Esophagus (tissue), 2 donors: ENCODE results near the gene WDR45B. TPM values are rescaled to one million over a fixed set of nuclear protein-coding genes. Genes with fewer than 3 reads are reported as not detected.

Experiments
- H3K27ac ChIP-seq, 2 donors: one replicate each; pipeline ENCODE4 v1.5.1; 2013; ENCODE audit warnings: low read depth in 2 of 2, mild to moderate bottlenecking in 2 of 2, inconsistent platforms in 1 of 2, low read length in 1 of 2, moderate library complexity in 1 of 2
- H3K27me3 ChIP-seq, 2 donors: one replicate each; pipeline ENCODE4 v1.6.1; 2013; ENCODE audit warnings: low read length in 2 of 2, control low read depth in 1 of 2, mild to moderate bottlenecking in 1 of 2; ENCODE audit not compliant: insufficient read depth in 2 of 2, control insufficient read depth in 1 of 2
- H3K36me3 ChIP-seq, 2 donors: one replicate each; pipeline ENCODE4 v1.6.1; 2013; ENCODE audit warnings: low read length in 1 of 2; ENCODE audit not compliant: control insufficient read depth in 2 of 2, insufficient read depth in 2 of 2
- H3K4me1 ChIP-seq, 2 donors: one replicate each; pipeline ENCODE4 v1.6.1; 2013; ENCODE audit warnings: low read length in 1 of 2; ENCODE audit not compliant: control insufficient read depth in 2 of 2, insufficient read depth in 2 of 2
- H3K4me3 ChIP-seq, 2 donors: one replicate each; pipeline ENCODE4 v1.5.1; 2013; ENCODE audit warnings: low read length in 2 of 2, mild to moderate bottlenecking in 2 of 2, low read depth in 1 of 2, moderate library complexity in 1 of 2
- H3K9me3 ChIP-seq, 2 donors: one replicate each; pipeline ENCODE4 v1.6.1; 2013; ENCODE audit warnings: mild to moderate bottlenecking in 2 of 2, low read depth in 1 of 2, low read length in 1 of 2, moderate library complexity in 1 of 2; ENCODE audit not compliant: control insufficient read depth in 2 of 2, insufficient read depth in 1 of 2
- WGBS, 2 donors: extraction: QIAGEN DNeasy Blood & Tissue Kit; methylation state at CpG; one replicate each; pipeline ENCODE4 v1.1.7; 2013; 5-methylcytosine and 5-hydroxymethylcytosine counted together
- polyA plus RNA-seq, 2 donors: library from polyadenylated mRNA; stranded (reverse); fragments of 200-250 nt; gene quantifications; one replicate each; pipeline ENCODE4 v1.2.3, GENCODE V29; 2013
- donor health status: healthy with polysubstance abuse.
- donor health status: Bipolar disorder and iron deficiency.

The WDR45B gene
- polyA plus RNA-seq, 2 donors, result 72.2 to 75.3 TPM

DNA sequence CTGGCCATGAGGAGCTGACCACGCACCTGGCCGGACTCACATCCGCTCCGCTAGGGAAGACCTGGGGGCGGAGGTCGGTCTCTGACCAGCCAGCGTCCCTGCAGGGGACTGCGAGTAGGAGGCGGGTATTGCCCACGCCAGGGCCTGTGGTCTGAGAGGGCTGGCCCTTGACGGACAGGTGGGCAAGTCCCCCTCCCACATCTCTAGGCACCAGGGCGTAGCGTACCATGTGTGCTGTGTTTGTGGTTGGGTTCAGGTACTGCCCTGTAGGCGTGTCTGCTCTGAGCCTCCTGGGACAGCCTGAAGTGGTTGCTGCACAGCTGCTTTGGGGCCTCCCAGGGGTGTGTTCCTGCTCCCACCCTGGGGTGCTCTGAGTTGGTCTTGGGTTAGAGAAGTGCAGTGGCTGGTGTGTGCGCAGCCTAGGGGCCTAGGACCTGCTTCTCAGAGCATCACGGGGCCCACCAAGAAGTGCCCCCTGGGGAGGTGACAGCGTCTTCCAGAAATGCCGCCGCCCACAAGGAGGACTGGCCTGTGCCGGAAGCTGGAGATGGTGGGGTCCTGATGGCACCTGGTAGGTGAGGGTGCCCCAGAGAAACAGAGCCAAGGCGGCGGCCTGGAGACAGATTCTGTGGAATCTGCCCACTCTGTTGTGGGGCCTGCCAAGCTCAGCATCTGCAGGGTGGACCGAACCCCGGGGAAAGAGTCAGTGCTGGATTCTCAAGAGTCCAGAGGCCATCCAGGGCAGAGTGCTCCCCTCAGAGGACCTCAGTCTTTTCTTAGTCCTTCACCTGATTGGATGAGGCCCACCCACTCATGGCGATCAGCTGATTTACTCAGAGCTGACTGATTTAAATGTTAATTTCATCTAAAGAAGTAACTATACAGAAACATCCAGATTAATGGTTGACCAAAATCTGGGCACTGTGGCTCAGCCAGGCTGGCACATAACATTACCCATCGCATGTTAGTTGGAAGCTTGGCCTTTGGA, 48.3 kb downstream of the WDR45B start:
- no peak overlapping the region for H3K27ac ChIP-seq
- H3K36me3 ChIP-seq, result peaks cover 0 to 63% of the 10 kb centered on the region in 2 donors
- H3K27me3 ChIP-seq, result no peaks in the 10 kb centered on the region
- WGBS, 2 donors, result 95 to 96% methylated on average over 25 to 26 of the region's 26 CpGs
- peaks cover 0 to 3% of the 10 kb centered on the region in 2 donors for H3K4me1 ChIP-seq
- no peak overlapping the region for H3K4me3 ChIP-seq
- no peaks in the 10 kb centered on the region for H3K9me3 ChIP-seq

DNA sequence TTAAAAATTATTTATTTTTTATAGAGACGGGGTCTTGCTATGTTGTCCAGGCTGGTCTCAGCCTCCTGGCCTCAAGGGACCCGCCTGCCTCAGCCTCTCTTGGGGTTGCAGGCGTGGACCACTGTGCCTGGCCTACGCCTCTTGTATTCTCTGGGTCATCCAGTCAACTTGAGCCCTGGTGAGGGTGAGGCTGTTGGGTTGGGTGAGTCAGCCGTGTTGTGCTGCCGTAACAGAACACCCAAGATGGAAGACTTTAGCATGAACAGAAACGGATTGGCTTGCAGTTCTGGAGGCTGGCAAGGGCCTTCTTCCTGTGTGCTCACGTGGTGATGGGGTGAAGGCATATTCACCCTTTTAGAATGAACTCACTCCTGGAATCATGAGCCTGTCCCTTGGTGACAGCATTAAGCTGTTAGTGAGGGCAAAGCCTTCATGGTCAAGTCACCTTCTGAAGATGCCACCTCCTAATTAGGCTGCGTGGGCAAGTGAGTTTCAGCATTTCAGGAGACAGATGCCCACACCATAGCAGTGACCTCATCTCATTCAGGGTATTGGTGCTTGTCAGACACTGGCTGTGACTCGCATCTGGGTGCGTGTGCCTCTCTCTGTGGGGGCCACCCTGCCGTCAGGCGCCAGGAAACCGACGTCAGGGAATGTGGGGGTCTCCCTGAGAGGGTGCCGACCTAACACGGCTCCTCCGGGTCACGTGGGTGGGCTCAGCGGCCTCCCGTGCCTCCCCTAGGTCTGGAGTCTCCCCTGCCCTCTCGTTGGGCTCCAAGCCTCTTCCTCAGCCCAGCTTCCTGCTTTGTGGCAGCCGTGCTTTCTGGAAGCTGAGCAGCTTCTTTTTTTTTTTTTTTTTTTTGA, 49.8 kb downstream of the WDR45B start:
- Histone ChIP-seq H3K27ac (peak overlapping the region in 1 of 2 donors; percentile 14), H3K4me1 (peaks cover 0 to 6% of the 10 kb centered on the region in 2 donors), H3K36me3 (peaks cover 0 to 54% of the 10 kb centered on the region in 2 donors), H3K4me3 (no peak overlapping the region), H3K27me3 (no peaks in the 10 kb centered on the region), H3K9me3 (no peaks in the 10 kb centered on the region)
- 82 to 85% methylated on average over 23 of the region's 23 CpGs for WGBS, 2 donors

DNA sequence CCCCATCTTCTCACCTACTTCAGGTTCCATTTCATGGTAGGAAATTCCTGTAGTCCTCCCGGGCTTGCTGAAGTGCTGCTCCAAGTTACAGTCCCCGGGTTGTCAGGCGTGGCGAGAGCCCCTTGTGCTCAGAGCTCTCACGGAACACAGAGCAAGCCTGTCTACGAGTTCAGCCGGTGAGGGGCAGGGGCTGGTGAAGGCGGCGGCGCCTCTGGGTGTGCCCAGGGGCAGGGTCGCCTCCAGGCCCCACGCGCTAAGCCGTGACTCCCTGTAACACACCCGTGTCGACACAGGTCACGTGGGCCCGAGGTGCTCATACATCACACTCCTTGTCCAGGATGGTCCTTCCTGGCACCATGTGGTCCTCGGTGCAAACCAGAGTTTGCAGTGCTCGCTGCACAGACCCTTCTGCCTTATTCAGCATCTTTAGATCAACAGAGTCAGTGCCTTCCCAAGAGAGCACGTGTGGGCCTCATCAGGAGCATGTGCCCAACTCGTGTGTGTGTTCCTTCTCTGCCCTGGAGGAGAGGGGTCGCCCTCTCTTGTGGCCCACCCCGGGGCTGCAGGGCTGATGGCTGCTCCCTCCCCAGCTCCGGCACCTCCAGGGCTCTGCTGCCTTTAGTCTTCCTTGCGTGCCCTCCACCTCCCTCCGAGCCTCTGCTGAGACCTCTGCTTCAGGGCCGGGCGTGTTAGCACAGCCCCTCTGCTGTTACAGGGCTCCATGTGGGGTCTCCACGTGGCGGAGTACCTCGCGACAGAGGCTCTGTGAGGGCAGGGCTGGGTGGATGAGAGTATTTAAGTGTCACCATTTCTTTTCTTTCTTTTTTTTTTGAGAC, 51.2 kb downstream of the WDR45B start:
- H3K9me3 ChIP-seq, result no peaks in the 10 kb centered on the region
- peaks cover 0 to 48% of the 10 kb centered on the region in 2 donors for H3K36me3 ChIP-seq
- 84 to 87% methylated on average over 33 of the region's 33 CpGs for WGBS, 2 donors
- H3K27me3 ChIP-seq, result no peaks in the 10 kb centered on the region
- no peak overlapping the region for H3K4me3 ChIP-seq
- no peak overlapping the region for H3K27ac ChIP-seq
- H3K4me1 ChIP-seq, result peaks cover 0 to 14% of the 10 kb centered on the region in 2 donors

DNA sequence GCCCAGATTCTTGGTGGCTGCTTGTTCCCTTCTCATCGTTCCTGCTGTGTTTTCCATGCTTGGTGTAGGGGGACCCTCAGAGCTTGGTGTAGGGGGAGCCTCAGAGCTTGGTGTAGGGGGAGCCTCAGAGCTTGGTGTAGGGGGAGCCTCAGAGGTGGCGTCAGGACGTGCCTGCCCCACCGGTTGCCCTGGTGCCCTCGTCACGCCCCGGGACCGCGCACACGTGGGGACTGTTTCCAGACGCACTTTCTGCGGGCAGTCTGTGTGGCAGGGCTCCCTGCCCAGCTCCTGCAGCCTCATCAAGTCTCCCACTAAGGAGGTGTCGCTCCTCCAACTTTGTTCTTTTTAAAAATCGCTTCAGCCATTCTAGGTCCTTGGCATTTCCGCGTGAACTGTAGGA, 51.9 kb downstream of the WDR45B start:
- Histone ChIP-seq H3K4me3 (no peak overlapping the region), H3K9me3 (no peaks in the 10 kb centered on the region), H3K27me3 (no peaks in the 10 kb centered on the region), H3K27ac (no peak overlapping the region), H3K36me3 (peaks cover 0 to 41% of the 10 kb centered on the region in 2 donors), H3K4me1 (peaks cover 5 to 19% of the 10 kb centered on the region in 2 donors)
- WGBS, 2 donors, result 77 to 89% methylated on average over 16 of the region's 16 CpGs

DNA sequence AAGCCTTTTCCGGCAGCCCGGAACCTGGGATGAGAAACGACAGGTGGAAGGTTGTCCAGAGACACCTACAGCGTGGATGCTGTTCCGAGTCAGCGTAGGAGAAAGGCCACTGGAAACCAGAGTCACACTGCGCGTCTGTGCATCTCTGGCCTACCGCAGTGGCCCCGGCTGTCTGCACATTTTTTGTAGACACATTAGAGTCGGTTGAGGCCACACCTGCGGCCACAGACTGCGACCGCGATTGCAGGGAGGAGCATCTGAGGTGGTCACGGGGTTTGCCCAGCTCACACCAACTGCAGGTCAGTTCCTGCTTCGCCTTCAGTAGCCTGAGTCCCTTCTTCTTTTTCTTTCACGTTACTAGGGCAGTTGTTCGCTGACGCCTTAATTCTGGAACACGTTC, 52.4 kb downstream of the WDR45B start:
- H3K4me1 ChIP-seq, result peaks cover 6 to 23% of the 10 kb centered on the region in 2 donors
- peaks cover 0 to 38% of the 10 kb centered on the region in 2 donors for H3K36me3 ChIP-seq
- 91 to 92% methylated on average over 21 of the region's 21 CpGs for WGBS, 2 donors
- no peak overlapping the region for H3K27ac ChIP-seq
- no peak overlapping the region for H3K4me3 ChIP-seq
- H3K9me3 ChIP-seq, result no peaks in the 10 kb centered on the region
- no peaks in the 10 kb centered on the region for H3K27me3 ChIP-seq

DNA sequence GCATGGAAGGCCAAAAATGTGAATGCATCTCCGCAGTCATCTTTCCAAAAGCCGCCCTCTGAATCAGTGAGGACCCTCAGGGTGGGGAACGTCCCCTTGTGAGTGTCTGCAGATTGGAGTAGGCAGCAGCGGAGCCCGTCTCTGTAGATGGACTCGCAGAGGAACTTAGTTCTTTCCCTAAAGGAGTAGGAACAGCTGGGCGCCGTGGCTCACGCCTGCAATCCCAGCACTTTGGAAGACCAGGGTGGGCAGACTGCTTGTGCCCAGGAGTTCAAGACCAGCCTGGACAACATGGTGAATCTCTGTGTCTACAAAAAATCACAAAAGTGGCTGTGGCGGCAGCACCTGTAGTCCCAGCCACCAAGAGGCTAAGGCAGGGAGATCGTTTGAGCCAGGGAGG, 53.7 kb downstream of the WDR45B start:
- H3K4me1 ChIP-seq, result peaks cover 6 to 27% of the 10 kb centered on the region in 2 donors
- peaks cover 0 to 29% of the 10 kb centered on the region in 2 donors for H3K36me3 ChIP-seq
- peak overlapping the region in 1 of 2 donors; percentile 59 for H3K27ac ChIP-seq
- 94 to 97% methylated on average over 11 of the region's 11 CpGs for WGBS, 2 donors
- H3K4me3 ChIP-seq, result no peak overlapping the region
- no peaks in the 10 kb centered on the region for H3K9me3 ChIP-seq
- H3K27me3 ChIP-seq, result no peaks in the 10 kb centered on the region

DNA sequence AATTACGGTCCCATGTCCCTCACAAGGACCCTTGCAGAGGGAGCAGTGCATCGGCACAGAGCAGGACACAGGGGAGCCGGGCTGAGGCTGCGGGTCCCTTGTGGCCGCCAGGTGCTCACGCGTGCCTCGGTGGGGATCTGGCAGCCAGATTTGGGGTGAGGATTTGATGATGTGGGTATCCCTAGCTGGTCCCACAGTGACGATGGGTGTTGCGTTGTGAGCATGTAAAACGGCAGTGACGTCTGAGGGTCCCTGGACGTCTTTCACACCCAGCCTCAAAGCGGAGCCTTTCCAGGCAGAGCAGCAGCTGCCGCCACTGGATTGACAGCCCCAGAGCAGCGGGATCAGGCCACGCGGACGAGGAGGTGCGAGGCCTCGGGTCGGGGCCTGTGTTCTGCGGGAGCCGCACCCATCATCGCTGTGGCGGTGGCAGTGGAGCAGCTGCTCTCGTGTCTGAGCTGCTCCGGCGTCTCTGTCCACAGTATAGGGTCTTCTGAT, 54.6 kb downstream of the WDR45B start:
- Histone ChIP-seq H3K4me1 (peaks cover 6 to 27% of the 10 kb centered on the region in 2 donors), H3K9me3 (no peaks in the 10 kb centered on the region), H3K4me3 (peak overlapping the region; percentile 37 to 57), H3K27ac (peak overlapping the region; percentile 93 to 95), H3K27me3 (no peaks in the 10 kb centered on the region), H3K36me3 (peaks cover 0 to 23% of the 10 kb centered on the region in 2 donors)
- WGBS, 2 donors, result 44 to 46% methylated on average over 29 of the region's 29 CpGs

DNA sequence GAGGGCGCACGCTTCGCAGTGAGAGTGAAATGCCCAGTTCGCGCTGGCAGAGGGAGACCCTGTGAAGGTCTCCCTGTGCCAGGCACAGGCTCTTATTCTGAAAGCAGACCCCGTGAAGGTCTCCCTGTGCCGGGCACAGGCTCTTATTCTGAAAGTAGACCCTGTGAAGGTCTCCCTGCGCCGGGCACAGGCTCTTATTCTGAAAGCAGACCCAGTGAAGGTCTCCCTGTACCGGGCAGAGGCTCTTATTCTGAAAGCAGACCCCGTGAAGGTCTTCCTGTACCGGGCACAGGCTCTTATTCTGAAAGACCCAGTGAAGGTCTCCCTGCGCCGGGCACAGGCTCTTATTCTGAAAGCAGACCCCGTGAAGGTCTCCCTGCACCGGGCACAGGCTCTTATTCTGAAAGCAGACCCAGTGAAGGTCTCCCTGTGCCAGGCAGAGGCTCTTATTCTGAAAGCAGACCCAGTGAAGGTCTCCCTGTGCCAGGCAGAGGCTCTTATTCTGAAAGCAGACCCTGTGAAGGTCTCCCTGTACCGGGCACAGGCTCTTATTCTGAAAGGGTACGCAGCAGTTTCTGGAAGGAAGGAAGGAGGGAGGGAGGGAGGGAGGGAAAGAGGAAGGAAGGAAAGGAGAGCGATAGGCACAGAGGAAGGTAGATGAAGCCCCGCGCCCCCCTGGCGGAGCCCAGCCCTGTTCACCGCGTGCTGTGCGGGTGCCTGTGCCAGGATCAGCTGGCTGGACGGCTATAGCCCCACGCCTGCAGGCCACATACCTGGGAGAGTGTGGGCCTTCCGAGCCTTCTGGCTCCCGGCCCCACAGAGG, 55.3 kb downstream of the WDR45B start:
- H3K9me3 ChIP-seq, result no peaks in the 10 kb centered on the region
- H3K4me1 ChIP-seq, result peaks cover 6 to 27% of the 10 kb centered on the region in 2 donors
- WGBS, 2 donors, result 11 to 13% methylated on average over 29 of the region's 29 CpGs

More for the DNA sequence above, 55.3 kb downstream of the WDR45B start:
- Histone ChIP-seq H3K36me3 (peaks cover 0 to 20% of the 10 kb centered on the region in 2 donors), H3K4me3 (peak overlapping the region; percentile 37 to 57), H3K27me3 (no peaks in the 10 kb centered on the region), H3K27ac (peak overlapping the region; percentile 93 to 95)
